Measurements from ENCODE around the gene SLC29A2. TPM values are rescaled to one million over a fixed set of nuclear protein-coding genes. Genes with fewer than 3 reads are reported as not detected.
A peak's percentile ranks its signal among the peaks of the same experiment; 100 is the strongest.
"Not testable (repeated sequence)": the region's sequence is repeated elsewhere in the genome, so short reads cannot be mapped to it uniquely, and the experiment has no call there.

Gene SLC29A2
- total RNA-seq, 1 donor from 2014 or later: 38.7 TPM

DNA sequence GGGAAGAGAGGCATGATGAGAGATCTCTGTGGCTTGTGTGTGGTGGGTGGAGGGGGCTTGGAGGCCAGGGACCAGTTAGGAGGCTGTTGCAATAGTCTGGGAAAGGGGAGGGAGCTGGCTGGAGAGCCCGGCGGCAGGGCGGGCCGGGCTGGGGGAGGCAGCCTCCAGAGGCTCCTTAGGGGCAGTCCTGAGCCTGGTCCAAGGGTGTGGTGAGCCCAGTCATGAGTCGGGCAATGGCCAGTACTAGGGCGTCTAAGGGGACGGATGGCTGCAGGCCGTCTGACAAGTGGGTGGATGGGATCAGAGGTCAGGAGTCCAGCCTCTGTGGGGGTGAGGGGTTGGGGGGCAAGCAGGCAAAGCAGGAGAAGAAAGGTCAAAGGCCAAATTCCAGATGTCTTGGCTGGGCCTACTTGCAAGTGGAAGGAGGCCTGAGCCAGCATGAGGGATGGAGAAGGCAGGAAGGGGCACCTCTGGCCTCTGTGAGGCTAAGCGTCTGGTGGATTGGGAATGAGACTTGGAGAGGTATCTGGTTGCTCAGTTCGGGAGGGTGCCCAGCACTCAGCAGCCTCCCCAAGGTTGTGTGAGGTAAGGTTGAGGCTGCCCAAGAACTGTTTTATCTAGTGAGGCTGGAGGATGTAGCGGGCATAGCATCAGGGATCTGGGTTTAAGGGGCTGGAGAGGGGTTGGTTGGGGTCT is 48.7 kb downstream of the SLC29A2 start:
- TF ChIP-seq, protein P1, sequence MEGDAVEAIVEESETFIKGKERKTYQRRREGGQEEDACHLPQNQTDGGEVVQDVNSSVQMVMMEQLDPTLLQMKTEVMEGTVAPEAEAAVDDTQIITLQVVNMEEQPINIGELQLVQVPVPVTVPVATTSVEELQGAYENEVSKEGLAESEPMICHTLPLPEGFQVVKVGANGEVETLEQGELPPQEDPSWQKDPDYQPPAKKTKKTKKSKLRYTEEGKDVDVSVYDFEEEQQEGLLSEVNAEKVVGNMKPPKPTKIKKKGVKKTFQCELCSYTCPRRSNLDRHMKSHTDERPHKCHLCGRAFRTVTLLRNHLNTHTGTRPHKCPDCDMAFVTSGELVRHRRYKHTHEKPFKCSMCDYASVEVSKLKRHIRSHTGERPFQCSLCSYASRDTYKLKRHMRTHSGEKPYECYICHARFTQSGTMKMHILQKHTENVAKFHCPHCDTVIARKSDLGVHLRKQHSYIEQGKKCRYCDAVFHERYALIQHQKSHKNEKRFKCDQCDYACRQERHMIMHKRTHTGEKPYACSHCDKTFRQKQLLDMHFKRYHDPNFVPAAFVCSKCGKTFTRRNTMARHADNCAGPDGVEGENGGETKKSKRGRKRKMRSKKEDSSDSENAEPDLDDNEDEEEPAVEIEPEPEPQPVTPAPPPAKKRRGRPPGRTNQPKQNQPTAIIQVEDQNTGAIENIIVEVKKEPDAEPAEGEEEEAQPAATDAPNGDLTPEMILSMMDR (conservative IDR thresholded peaks at IDR 0.05): no peak
- Mint-ChIP-seq H3K36me3 (ENCODE audit: low read depth) (no peaks in the 10 kb centered on the region), H3K4me1 (peaks cover 53% of the 10 kb centered on the region), H3K27me3 (ENCODE audit: low read depth) (no peaks in the 10 kb centered on the region), H3K9me3 (peaks cover 14% of the 10 kb centered on the region), H3K27ac (ENCODE audit: unreplicated experiment) (no peak overlapping the region), H3K4me3 (peak overlapping the region; percentile 51)
- no peak for DNase-seq (ENCODE audit: low read depth, low spot score)

DNA sequence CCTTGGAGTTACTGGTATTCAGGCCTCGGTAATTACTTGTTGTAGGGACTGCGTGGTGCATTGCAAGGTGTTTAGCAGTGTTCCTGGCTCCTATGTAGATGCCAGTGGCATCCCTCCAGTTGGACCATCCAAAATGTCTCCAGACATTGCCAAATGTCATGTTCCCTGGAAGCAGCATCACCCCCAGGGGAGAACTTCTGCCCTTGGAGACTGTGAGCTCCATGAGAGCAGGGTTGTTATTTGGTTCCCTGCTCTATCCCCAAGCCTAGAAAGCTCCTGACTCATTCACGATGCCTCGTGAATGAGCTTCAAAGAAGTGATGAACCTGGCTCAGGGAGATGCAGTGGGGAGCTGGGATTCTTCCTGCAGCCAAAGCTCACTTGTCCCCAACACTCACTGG is 50.0 kb downstream of the SLC29A2 start:
- no peaks in the 10 kb centered on the region for H3K27me3 Mint-ChIP-seq (ENCODE audit: low read depth)
- peaks cover 14% of the 10 kb centered on the region for H3K9me3 Mint-ChIP-seq
- H3K4me1 Mint-ChIP-seq: peaks cover 52% of the 10 kb centered on the region
- H3K27ac Mint-ChIP-seq (ENCODE audit: unreplicated experiment): no peak overlapping the region
- no peak overlapping the region for H3K4me3 Mint-ChIP-seq
- no peak for DNase-seq (ENCODE audit: low read depth, low spot score)
- TF ChIP-seq, protein P1 (conservative IDR thresholded peaks at IDR 0.05): no peak
- H3K36me3 Mint-ChIP-seq (ENCODE audit: low read depth): no peaks in the 10 kb centered on the region

DNA sequence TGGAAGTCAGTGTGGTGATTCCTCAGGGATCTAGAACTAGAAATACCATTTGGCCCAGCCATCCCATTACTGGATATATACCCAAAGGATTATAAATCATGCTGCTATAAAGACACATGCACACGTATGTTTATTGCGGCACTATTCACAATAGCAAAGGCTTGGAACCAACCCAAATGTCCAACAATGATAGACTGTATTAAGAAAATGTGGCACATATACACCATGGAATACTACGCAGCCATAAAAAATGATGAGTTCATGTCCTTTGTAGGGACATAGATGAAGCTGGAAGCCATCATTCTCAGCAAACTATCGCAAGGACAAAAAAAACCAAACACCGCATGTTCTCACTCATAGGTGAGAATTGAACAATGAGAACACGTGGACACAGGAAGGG is 50.8 kb downstream of the SLC29A2 start:
- H3K27ac Mint-ChIP-seq (ENCODE audit: unreplicated experiment); DNase-seq (ENCODE audit: low read depth, low spot score); H3K4me3 Mint-ChIP-seq; H3K36me3 Mint-ChIP-seq (ENCODE audit: low read depth); H3K27me3 Mint-ChIP-seq (ENCODE audit: low read depth): not testable (repeated sequence)
- Mint-ChIP-seq H3K4me1 (peaks cover 49% of the 10 kb centered on the region), H3K9me3 (peaks cover 14% of the 10 kb centered on the region)

DNA sequence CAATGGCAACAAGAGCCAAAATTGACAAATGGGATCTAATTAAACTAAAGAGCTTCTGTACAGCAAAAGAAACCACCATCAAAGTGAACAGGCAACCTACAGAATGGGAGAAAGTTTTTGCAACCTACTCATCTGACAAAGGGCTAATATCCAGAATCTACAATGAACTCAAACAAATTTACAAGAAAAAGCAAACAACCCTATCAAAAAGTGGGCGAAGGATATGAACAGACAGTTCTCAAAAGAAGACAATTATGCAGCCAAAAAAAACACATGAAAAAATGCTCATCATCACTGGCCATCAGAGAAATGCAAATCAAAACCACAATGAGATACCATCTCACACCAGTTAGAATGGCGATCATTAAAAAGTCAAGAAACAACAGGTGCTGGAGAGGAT is 51.3 kb downstream of the SLC29A2 start:
- not testable (repeated sequence) for DNase-seq (ENCODE audit: low read depth, low spot score); H3K27ac Mint-ChIP-seq (ENCODE audit: unreplicated experiment); H3K36me3 Mint-ChIP-seq (ENCODE audit: low read depth); H3K27me3 Mint-ChIP-seq (ENCODE audit: low read depth); H3K4me3 Mint-ChIP-seq
- H3K9me3 Mint-ChIP-seq: peaks cover 14% of the 10 kb centered on the region
- peaks cover 51% of the 10 kb centered on the region for H3K4me1 Mint-ChIP-seq

DNA sequence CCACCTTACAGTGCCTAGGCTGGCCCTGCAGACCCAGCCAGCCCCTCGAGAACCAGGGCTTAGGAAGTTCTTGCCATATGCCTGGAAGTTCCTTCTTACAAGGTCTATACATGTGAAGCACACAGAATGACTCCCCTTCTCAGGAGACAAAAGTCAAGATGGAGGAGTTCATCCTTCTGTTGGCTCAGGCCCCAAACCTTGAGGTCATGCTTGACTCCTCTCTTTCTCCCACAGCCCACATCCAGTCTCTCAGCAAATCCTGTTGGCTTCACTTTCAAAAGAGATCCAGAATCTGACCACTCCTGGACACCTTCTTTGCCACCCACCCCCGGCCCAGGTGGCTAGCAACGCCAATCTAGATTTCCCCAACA is 53.0 kb downstream of the SLC29A2 start:
- TF ChIP-seq, protein P1 (conservative IDR thresholded peaks at IDR 0.05): no peak
- Mint-ChIP-seq H3K27me3 (ENCODE audit: low read depth) (no peaks in the 10 kb centered on the region), H3K36me3 (ENCODE audit: low read depth) (no peaks in the 10 kb centered on the region), H3K4me1 (peaks cover 50% of the 10 kb centered on the region), H3K4me3 (peak overlapping the region; percentile 44), H3K9me3 (peaks cover 12% of the 10 kb centered on the region), H3K27ac (ENCODE audit: unreplicated experiment) (peak overlapping the region; percentile 78)
- no peak for DNase-seq (ENCODE audit: low read depth, low spot score)

DNA sequence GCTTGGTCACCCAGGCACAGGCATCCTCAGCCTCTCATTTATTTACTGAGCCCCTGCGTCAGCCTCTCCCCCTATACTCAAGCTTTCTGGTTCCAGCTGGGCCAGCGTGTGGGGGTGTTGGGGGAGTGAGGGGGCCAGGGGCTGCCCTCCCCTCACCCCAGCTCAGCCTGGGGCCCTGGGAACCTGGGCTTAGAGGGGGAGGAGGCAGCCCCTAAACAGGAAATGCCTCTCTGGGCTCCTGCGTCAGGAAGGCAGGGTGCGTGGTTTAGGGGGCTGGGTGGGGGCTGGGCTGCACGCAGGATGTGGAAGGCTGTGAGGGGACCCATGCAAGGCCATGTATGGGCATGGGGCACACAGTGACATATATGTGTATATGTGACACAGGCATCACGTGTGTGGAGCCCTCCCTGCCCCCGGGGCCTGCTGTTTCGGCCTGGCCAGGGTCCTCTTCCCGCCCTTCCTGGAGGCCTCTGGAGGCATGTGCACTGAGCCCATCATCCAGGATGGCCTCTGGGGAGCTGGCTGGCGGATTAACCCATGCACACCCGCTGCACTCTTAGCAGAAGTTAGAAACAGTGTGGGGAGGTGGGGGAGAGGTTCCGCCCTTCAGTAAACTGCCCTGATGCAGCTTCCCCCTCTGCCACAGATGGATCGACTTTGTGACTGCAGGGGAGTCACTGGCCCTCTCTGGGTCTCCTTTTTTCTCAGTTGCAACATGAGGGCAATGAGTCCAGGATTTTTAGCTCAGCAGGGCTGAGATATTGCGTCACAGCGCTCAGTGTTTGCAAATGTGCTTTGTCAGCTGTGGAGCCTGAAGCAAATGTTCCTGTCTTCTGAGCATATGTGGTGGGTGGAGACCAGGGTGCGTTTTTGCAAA is 53.6 kb downstream of the SLC29A2 start:
- peak overlapping the region; percentile 67 for H3K4me3 Mint-ChIP-seq
- TF ChIP-seq, protein P1 (conservative IDR thresholded peaks at IDR 0.05): no peak
- no peaks in the 10 kb centered on the region for H3K27me3 Mint-ChIP-seq (ENCODE audit: low read depth)
- H3K27ac Mint-ChIP-seq (ENCODE audit: unreplicated experiment): no peak overlapping the region
- DNase-seq (ENCODE audit: low read depth, low spot score): no peak
- peaks cover 6% of the 10 kb centered on the region for H3K9me3 Mint-ChIP-seq
- H3K36me3 Mint-ChIP-seq (ENCODE audit: low read depth): no peaks in the 10 kb centered on the region
- H3K4me1 Mint-ChIP-seq: peaks cover 44% of the 10 kb centered on the region
